ENCODE measurements around the gene SPHK2.
"Not testable (repeated sequence)": the region's sequence is repeated elsewhere in the genome, so short reads cannot be mapped to it uniquely, and the experiment has no call there.

Gene SPHK2

DNA sequence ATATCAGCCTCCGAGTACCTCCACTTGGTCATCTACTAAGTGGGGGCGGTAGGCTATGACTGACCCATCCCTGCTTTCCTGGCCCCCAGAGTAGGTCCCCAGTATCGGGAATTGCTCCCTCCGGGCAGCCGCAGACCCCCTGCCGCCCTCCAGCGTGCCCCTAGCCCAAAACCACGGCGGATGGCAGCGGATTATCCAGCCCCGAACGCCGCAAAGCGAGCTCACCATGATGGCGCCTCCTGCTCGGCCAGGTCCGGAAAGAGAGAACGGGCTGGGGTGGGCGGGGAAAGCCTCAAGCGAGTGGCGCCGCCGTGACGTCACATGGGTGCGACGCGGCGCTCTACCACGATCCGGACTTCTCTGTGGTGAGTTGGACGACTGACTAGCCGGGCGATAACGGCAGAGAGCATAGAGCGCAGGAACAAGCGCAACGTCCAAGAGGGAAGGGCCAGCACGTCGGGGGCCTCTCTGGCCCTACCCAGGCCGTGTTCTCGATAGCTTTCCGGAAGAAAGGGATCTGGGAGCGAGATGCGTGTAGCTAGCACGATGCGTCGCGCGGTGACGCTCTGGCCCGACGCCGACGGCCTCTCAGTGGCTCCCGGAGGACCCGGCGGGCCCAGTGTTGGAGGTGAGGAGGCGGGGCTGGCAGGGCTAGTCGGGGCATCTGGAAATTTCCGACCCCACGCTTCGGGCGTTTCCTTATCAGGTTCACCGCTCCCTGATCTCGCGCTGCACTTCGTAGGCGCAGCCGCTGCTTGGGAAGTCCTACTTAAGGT, at the start of gene SPHK2, which contains the start of gene RPL18:
TSS of gene SPHK2 (plus strand) at position 591 of the 776 bp plus-strand sequence. CDS start 1,009 bp downstream, outside the sequence.
TSS of gene RPL18 (minus strand) at position 263 of the 776 bp plus-strand sequence. CDS start at position 228, 35 bp downstream.
- DNase-seq: peak; percentile 98

DNA sequence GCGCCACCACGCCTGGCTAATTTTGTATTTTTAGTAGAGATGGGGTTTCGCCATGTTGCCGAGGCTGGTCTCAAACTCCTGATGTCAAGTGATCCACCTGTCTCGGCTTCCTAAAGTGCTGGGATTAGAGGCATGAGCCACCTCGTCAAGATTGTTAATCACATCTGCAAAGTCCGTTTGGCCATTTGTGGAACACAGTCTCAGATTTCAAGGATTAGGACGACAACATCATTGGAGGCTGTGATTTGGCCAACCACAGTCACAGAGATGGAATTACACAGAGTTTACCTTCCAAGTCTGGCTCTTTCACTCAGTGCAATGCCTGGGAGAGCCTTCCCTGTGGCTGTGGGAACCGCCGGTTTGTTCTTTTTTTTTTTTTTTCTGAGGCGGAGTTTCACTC, 49.5 kb upstream of the SPHK2 start:
- no peak for DNase-seq

DNA sequence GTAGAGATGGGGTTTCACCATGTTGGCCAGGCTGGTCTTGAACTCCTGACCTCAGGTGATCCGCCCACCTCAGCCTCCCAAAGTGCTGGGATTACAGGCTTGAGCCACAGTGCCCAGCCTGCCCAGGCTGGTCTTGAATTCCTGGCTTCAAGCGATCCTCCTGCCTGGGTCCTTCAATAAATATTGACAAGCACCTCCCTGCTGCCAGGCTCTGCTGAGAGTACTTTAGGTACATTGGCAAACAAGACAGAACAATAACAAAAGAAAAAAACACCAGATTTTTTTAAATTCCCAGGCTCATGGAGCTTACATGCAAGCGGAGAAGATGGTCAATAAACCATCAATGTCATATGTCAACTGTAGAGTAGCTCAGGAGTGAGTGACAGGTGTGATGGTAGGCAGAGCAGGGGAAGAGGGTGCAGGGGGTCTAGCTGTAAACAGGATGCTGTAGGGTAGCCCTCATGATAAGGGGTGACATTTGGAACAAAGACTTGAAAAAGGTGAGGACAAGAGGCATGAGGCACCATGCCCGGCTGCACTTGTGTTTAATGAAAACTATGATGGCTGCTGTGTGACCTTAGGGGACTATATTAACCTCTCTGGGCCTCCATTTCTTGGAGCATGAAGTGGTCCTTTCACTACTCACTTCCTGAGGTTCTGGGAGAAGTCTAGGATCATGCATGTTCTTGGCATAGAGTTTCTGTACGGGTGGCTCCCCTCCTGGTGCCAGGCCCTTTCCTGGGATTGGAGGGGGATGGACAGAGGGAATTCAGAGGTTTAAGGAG, 47.7 kb upstream of the SPHK2 start:
- DNase-seq: no peak

GRCh38 chr19:48573163-48573505, 46.2 kb upstream of the SPHK2 start:
- DNase-seq: no peak

DNA sequence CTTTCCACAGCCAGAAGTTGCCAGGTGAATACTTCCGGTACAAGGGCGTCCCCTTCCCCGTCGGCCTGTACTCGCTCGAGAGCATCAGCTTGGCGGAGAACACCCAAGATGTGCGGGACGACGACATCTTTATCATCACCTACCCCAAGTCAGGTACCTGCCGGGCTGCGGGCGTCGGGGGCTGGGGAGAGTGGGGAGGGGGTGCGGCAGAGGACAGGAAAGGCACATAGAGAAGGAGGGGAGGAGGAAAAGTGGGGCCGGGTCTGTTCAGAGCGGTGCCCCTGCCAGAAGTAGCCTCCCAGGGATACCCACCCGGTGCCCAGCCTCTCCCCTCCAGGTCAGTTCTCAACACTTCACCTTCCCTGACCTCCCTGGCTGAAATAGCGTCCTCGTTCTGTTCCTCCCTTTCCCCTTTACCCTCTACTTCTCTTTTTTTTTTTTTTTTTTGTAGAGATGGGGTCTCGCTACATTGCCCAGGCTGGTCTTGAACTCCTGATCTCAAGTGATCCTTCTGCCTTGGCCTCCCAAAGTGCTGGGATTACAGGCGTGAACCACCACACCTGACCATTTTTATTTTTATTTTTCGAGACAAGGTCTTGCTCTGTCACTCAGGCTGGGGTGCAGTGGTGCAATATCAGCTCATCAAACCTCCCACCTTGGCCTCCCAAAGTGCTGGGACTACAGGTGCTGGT, 43.2 kb upstream of the SPHK2 start:
- DNase-seq: no peak

DNA sequence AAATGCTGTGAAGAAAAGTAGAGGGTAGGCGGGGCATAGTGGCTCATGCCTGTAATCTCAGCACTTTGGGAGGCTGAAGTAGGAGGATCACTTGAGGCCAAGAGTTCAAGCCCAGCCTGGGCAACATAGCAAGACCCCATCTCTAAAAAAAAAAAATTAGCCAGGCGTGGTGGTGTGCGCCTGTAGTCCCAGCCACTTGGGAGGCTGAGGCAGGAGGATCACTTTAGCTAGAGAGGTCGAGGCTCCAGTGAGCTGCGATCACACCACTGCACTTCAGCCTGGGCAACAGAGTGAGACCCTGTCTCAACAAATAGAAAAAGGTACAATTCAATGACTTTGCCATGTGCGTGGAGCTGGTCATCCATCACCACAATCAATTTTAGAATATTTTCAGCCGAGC, 41.4 kb upstream of the SPHK2 start:
- not testable (repeated sequence) for DNase-seq

GRCh38 chr19:48578891-48579290, 40.4 kb upstream of the SPHK2 start:
- DNase-seq: no peak

- no peak for DNase-seq
These were observed 37.1 kb upstream of the SPHK2 start for GRCh38 chr19:48582168-48582567.

DNA sequence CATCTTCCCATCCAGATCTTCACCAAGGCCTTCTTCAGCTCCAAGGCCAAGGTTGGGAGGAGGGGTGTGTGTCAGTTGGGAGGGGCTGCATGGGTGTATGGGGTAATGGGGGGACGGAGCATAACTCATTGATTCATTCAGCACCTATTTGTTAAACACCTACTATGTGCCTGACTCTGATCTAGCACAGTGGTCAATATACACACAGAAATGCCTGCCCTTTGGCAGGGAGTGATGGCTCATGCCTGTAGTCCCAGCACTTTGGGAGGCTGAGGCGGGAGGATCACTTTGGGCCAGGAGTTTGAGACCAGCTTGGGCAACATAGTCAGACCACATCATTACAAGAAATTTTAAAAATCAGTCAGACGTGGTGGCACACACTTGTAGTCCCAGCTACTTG, 31.9 kb upstream of the SPHK2 start:
- no peak for DNase-seq

DNA sequence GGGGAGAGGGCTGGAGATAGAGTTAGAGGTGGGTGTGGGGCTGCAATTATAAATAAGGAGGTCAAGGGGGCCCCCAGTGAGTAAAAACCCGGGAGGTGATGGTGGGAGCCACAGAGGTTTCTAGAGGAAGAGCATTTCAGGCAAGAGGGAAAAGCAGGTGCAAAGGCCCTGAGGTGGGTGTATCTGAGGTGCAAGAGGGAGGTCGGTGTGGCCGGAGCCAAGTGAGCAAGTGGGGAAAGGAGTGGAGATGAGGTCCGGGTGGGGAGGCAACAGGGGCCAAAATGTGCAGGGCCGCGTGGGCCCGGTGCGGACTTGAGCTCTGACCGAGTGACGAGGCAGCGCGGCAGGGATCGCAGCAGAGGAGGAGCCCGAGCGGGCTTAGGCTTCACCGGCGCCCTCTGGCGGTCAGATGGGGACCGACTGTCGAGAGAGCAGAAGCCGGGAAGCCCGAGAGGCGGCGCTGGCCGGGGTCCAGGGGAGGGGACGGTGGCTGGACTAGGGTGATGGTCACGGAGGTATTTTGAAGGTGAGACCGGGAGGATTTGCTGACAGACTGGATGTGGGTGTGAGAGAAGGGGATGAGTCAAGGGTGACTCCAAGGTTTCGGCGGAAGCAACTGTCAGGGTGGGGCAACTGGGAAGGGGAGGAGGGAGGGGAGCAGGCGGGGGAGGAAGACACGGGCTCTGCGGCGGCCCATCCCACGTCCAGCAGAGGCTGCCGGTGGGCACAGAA, 30.5 kb upstream of the SPHK2 start:
- peak; percentile 88 for DNase-seq

- no peak for DNase-seq
These were observed 28.3 kb upstream of the SPHK2 start for GRCh38 chr19:48591021-48591420.

DNA sequence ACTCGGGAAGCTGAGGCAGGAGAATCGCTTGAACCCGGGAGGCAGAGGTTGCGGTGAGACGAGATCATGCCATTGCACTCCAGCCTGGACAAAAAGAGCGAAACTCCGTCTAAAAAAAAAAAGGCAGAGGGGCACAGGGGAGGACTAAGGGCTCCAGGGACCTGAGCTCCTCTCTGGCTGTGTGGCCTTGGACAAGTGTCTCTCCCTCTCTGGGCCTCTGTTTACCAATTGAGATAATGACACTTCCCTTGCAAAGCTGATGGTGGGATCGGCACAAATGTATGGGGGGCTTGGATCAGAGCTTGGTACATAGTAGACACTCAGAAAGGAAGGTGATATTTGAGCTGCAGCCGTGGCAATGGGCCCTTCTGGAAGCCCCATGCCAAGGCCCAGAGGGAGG, 24.1 kb upstream of the SPHK2 start:
- DNase-seq: no peak

GRCh38 chr19:48595833-48596232, 23.5 kb upstream of the SPHK2 start:
- no peak for DNase-seq

- DNase-seq: no peak
These were observed 23.1 kb upstream of the SPHK2 start for GRCh38 chr19:48596237-48596636.

- peak; percentile 62 for DNase-seq
These were observed 22.4 kb upstream of the SPHK2 start for GRCh38 chr19:48596679-48597465.

- DNase-seq: no peak
These were observed 20.2 kb upstream of the SPHK2 start for GRCh38 chr19:48598996-48599700.

DNA sequence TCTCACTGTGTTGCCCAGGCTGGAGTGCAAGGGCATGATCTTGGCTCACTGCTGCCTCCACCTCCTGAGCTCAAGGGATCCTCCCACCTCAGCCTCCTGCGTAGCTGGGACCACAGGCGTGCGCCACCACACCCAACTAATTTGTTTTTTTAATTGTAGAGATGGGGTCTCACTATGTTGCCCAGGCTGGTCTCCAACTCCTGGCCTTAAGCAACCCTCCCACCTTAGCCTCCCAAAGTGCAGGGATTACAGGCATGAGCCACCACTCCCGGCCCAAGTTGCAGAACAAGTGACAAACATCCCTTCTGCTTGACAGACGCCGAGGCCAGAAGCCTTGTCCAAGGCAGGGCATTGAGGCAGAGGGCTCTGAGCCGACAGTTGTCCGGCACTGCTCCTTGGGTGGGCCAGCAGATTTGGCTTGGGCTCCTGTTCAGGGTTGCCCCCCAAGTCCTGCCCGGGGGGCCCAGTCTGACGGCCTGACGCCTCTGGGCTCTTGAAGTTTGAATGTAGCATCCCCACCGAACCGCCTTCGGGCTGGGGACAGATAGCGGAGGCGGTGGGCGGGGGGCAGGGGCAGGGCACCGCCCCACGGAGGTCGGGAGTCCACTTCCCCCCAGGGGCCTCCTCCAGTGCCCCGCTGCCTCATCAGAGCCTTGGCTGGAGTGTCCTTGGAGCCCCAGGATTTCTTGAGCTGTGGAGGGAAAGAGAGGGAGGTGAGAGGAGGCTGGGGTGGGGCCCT, 18.5 kb upstream of the SPHK2 start:
- DNase-seq: no peak

GRCh38 chr19:48603001-48603400, 16.3 kb upstream of the SPHK2 start:
- DNase-seq: no peak

- no peak for DNase-seq
These were observed 15.9 kb upstream of the SPHK2 start for GRCh38 chr19:48603449-48603848.

GRCh38 chr19:48603850-48604249, 15.5 kb upstream of the SPHK2 start:
- DNase-seq: no peak

Data from activated CD4-positive, alpha-beta T cell treated with anti-CD3 and anti-CD28 coated beads, Interleukin-2, amount 50 U/mL, for 16 hours (primary cell).